ENCODE measurements around the gene FAU. TPM values are rescaled to one million over a fixed set of nuclear protein-coding genes. Genes with fewer than 3 reads are reported as not detected.

Gene FAU
- total RNA-seq, 2 experiments from 2014 or later = 1,125 to 1,182 TPM

GRCh38 chr11:65102142-65103095, 19.5 kb downstream of the FAU start:
- DNase-seq = no peak
- H3K9me3 Mint-ChIP-seq (ENCODE audit: low read depth) = no peaks in the 10 kb centered on the region
- no peaks in the 10 kb centered on the region for H3K27me3 Mint-ChIP-seq
- ChIA-PET POLR2A (interaction anchor here (0.5 to 0.7 kb wide), 2 partner anchors 11 to 517 kb away, joined by 3 read pairs; no protein-coding TSS in a partner anchor), CTCF (interaction anchor here (0.6 to 2.0 kb wide), 4 partner anchors 8 to 311 kb away, joined by 3 to 5 read pairs (median 4); no protein-coding TSS in a partner anchor)
- ATAC-seq = no peak
- intact Hi-C loops (cut with DNase I, micrococcal nuclease) = no loop called here
- no peak overlapping the region for H3K4me3 Mint-ChIP-seq
- H3K4me1 Mint-ChIP-seq = peaks cover 14% of the 10 kb centered on the region
- H3K27ac Mint-ChIP-seq = no peak overlapping the region
- H3K36me3 Mint-ChIP-seq (ENCODE audit: low read depth) = peaks cover 11% of the 10 kb centered on the region

DNA sequence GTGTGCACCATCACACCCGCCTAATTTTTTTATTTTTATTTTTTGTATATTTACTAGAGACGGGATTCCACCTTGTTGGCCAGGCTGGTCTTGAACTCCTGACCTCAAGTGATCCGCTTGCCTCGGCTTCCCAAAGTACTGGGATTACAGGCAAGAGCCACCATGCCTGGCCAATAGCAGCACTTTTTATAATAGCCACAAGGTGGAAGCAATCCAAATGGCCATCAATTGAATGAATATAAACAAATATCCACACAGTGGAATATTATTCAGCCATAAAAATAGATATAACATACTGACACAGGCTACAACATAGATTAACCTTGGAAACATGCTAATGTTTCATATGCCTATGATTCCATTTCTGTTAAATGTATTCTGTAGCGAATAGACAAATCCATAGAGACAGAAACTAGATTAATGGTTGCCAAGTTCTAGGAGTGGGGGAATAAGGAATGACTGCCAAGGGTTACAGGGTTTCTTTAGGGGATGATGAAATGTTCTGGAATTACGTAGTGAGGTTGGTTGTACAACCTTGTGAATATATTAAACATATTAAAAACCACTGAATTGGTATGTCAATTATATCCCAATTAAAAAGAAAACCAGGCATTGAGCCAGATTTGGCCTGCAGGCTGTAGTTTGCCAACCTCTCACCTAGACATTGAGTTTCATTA, 21.1 kb downstream of the FAU start:
- DNase-seq (no peak), ATAC-seq (no peak)
- Mint-ChIP-seq H3K9me3 (ENCODE audit: low read depth) (no peaks in the 10 kb centered on the region), H3K27ac (no peak overlapping the region), H3K36me3 (ENCODE audit: low read depth) (peaks cover 7% of the 10 kb centered on the region), H3K4me1 (peaks cover 11% of the 10 kb centered on the region), H3K27me3 (no peaks in the 10 kb centered on the region), H3K4me3 (no peak overlapping the region)
- POLR2A ChIA-PET = no interaction called here
- intact Hi-C loops (cut with DNase I, micrococcal nuclease) = no loop called here
- CTCF ChIA-PET = interaction anchor here (0.6 to 7.5 kb wide), 6 partner anchors 10 to 25 kb away, joined by 3 to 56 read pairs (median 4); partner anchors contain the start of genes TM7SF2 and ZNHIT2

DNA sequence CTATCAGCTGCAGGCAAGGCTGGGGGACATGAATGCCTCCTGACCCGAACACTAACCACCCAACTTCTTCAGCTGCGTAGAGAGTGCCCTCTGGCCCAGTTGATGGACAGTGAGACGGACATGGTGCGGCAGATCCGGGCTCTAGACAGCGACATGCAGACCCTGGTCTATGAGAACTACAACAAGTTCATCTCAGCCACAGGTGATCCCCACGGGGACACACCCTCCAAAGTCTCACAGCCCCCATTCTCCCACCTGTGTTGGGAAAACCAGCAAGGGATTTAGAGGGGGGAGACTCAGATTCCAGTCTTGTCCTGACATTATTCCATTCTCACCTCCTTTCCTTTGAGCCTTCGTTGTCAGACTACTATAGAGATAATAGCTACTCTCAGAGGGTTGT, 25.0 kb downstream of the FAU start:
- Mint-ChIP-seq H3K9me3 (ENCODE audit: low read depth) (no peaks in the 10 kb centered on the region), H3K4me1 (peaks cover 12% of the 10 kb centered on the region), H3K4me3 (peak overlapping the region; percentile 92), H3K36me3 (ENCODE audit: low read depth) (peaks cover 4% of the 10 kb centered on the region), H3K27ac (peak overlapping the region; percentile 25), H3K27me3 (no peaks in the 10 kb centered on the region)
- ChIA-PET POLR2A (interaction anchor here (0.7 to 1.1 kb wide), 3 partner anchors 13 to 38 kb away, joined by 3 to 4 read pairs (median 3); partner anchors contain the start of gene SYVN1), CTCF (interaction anchor here (0.9 to 7.5 kb wide), 3 partner anchors 14 to 71 kb away, joined by 3 to 56 read pairs (median 3); partner anchors contain the start of gene TM7SF2)
- no peak for DNase-seq
- no peak for ATAC-seq
- intact Hi-C loops (cut with DNase I, micrococcal nuclease) = loop anchor here (1.0 kb wide), 11 partner anchors 13 to 318 kb away; partner anchors contain the start of genes CDCA5 (in 2 of the 2), SYVN1 (in 2 of the 2), TM7SF2 (in 2 of the 2) and ZFPL1 (in 2 of the 2)

- intact Hi-C loops (cut with DNase I, micrococcal nuclease) = loop anchor here (1.0 kb wide), 11 partner anchors 12 to 317 kb away; partner anchors contain the start of genes CDCA5 (in 2 of the 2), SYVN1 (in 2 of the 2), TM7SF2 (in 2 of the 2) and ZFPL1 (in 2 of the 2)
- H3K9me3 Mint-ChIP-seq (ENCODE audit: low read depth) = no peaks in the 10 kb centered on the region
Measured at GRCh38 chr11:65095974-65096806, 25.7 kb downstream of the FAU start, which contains the start of gene VPS51. Gene VPS51 (plus strand): TSS chr11:65096214. CDS start chr11:65096251, 37 bp downstream.

GRCh38 chr11:65095427-65095826, 26.5 kb downstream of the FAU start:
- Mint-ChIP-seq H3K4me1 (peaks cover 12% of the 10 kb centered on the region), H3K27ac (peak overlapping the region; percentile 94), H3K9me3 (ENCODE audit: low read depth) (no peaks in the 10 kb centered on the region), H3K36me3 (ENCODE audit: low read depth) (peaks cover 4% of the 10 kb centered on the region), H3K27me3 (no peaks in the 10 kb centered on the region), H3K4me3 (peak overlapping the region; percentile 92)
- intact Hi-C loops (cut with DNase I, micrococcal nuclease) = no loop called here
- ChIA-PET POLR2A (no interaction called here), CTCF (interaction anchor here (0.6 to 7.5 kb wide), 5 partner anchors 17 to 84 kb away, joined by 3 to 56 read pairs (median 3); partner anchors contain the start of gene TM7SF2)
- ATAC-seq (no peak), DNase-seq (no peak)

More at GRCh38 chr11:65095974-65096806, 25.7 kb downstream of the FAU start, which contains the start of gene VPS51:
- DNase-seq = peak; percentile 93
- ATAC-seq = peak; percentile 98
- peaks cover 4% of the 10 kb centered on the region for H3K36me3 Mint-ChIP-seq (ENCODE audit: low read depth)
- peaks cover 12% of the 10 kb centered on the region for H3K4me1 Mint-ChIP-seq
- H3K27ac Mint-ChIP-seq = peak within 1 kb of the TSS; percentile 94
- no peaks in the 10 kb centered on the region for H3K27me3 Mint-ChIP-seq
- ChIA-PET POLR2A (interaction anchor here (0.7 to 1.1 kb wide), 3 partner anchors 13 to 38 kb away, joined by 3 to 4 read pairs (median 3); partner anchors contain the start of gene SYVN1), CTCF (interaction anchor here (0.9 to 7.5 kb wide), 3 partner anchors 13 to 70 kb away, joined by 3 to 56 read pairs (median 3); partner anchors contain the start of gene TM7SF2)
- H3K4me3 Mint-ChIP-seq = peak within 1 kb of the TSS; percentile 92

GRCh38 chr11:65090628-65091027, 31.3 kb downstream of the FAU start:
- H3K27ac Mint-ChIP-seq = no peak overlapping the region
- intact Hi-C loops (cut with DNase I, micrococcal nuclease) = no loop called here
- peaks cover 6% of the 10 kb centered on the region for H3K4me1 Mint-ChIP-seq
- ChIA-PET POLR2A (interaction anchor here (0.6 to 1.0 kb wide), 2 partner anchors 11 to 47 kb away, joined by 3 read pairs; no protein-coding TSS in a partner anchor), CTCF (no interaction called here)
- no peaks in the 10 kb centered on the region for H3K9me3 Mint-ChIP-seq (ENCODE audit: low read depth)
- no peak overlapping the region for H3K4me3 Mint-ChIP-seq
- H3K36me3 Mint-ChIP-seq (ENCODE audit: low read depth) = peaks cover 22% of the 10 kb centered on the region
- ATAC-seq (no peak), DNase-seq (no peak)
- no peaks in the 10 kb centered on the region for H3K27me3 Mint-ChIP-seq

- POLR2A ChIA-PET = no interaction called here
- ATAC-seq = no peak
- Mint-ChIP-seq H3K36me3 (ENCODE audit: low read depth) (peaks cover 23% of the 10 kb centered on the region), H3K4me1 (peaks cover 13% of the 10 kb centered on the region), H3K4me3 (no peak overlapping the region), H3K27me3 (no peaks in the 10 kb centered on the region), H3K27ac (no peak overlapping the region), H3K9me3 (ENCODE audit: low read depth) (no peaks in the 10 kb centered on the region)
- intact Hi-C loops (cut with DNase I, micrococcal nuclease) = no loop called here
- CTCF ChIA-PET = interaction anchor here (0.8 kb wide), 1 partner anchor 23 kb away, joined by 3 read pairs; no protein-coding TSS in a partner anchor
- no peak for DNase-seq
Measured at GRCh38 chr11:65089621-65090020, 32.3 kb downstream of the FAU start.

GRCh38 chr11:65087827-65088226, 34.1 kb downstream of the FAU start:
- intact Hi-C loops (cut with DNase I, micrococcal nuclease) = no loop called here
- DNase-seq (no peak), ATAC-seq (no peak)
- CTCF ChIA-PET = interaction anchor here (1.2 kb wide), 1 partner anchor 11 kb away, joined by 3 read pairs; no protein-coding TSS in a partner anchor
- Mint-ChIP-seq H3K36me3 (ENCODE audit: low read depth) (peaks cover 34% of the 10 kb centered on the region), H3K9me3 (ENCODE audit: low read depth) (no peaks in the 10 kb centered on the region), H3K27me3 (no peaks in the 10 kb centered on the region), H3K4me3 (no peak overlapping the region), H3K4me1 (peaks cover 17% of the 10 kb centered on the region), H3K27ac (no peak overlapping the region)
- POLR2A ChIA-PET = no interaction called here

DNA sequence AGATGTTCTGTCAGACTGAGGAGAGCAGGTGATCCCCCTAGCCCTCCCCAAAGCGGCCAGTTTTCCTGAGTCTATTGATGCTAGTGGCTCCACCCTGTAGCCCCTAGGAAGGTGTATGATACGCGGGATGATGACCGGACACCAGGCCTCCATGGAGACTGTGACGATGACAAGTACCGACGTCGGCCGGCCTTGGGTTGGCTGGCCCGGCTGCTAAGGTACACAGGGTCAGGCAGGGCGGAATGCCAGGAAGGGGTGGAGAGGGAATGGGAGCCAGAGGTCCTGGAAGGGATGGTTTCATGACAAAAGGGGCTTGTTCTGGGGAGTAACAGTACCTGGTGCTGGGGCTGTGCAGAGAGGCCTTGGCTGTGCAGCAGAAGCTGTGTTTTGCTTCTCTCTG, 34.7 kb downstream of the FAU start:
- no peaks in the 10 kb centered on the region for H3K27me3 Mint-ChIP-seq
- DNase-seq (no peak), ATAC-seq (no peak)
- intact Hi-C loops (cut with DNase I, micrococcal nuclease) = no loop called here
- CTCF ChIA-PET = no interaction called here
- POLR2A ChIA-PET = no interaction called here
- no peak overlapping the region for H3K4me3 Mint-ChIP-seq
- H3K27ac Mint-ChIP-seq = no peak overlapping the region
- peaks cover 40% of the 10 kb centered on the region for H3K36me3 Mint-ChIP-seq (ENCODE audit: low read depth)
- H3K4me1 Mint-ChIP-seq = peaks cover 21% of the 10 kb centered on the region
- H3K9me3 Mint-ChIP-seq (ENCODE audit: low read depth) = no peaks in the 10 kb centered on the region

DNA sequence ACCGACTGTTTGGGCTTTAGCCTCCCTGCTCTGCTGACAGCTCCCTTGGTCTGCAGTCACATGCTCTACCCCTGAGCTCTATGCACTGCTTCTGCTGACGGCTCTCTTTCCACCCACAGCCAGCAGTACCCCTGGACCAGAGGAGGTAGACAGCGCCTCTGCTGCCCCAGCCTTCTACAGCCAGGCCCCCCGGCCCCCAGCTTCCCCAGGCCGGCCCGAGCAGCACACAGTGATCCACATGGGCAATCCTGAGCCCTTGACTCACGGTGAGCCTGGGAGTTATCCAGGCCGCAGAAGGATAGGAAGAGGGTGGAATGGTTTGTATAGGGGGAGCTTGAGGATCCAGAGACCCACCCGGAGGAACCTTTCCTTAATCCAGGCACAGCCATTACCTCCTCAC, 35.1 kb downstream of the FAU start:
- H3K9me3 Mint-ChIP-seq (ENCODE audit: low read depth) = no peaks in the 10 kb centered on the region
- no peak for ATAC-seq
- no peaks in the 10 kb centered on the region for H3K27me3 Mint-ChIP-seq
- POLR2A ChIA-PET = no interaction called here
- CTCF ChIA-PET = no interaction called here
- DNase-seq = no peak
- peaks cover 44% of the 10 kb centered on the region for H3K36me3 Mint-ChIP-seq (ENCODE audit: low read depth)
- peaks cover 24% of the 10 kb centered on the region for H3K4me1 Mint-ChIP-seq
- intact Hi-C loops (cut with DNase I, micrococcal nuclease) = no loop called here
- no peak overlapping the region for H3K27ac Mint-ChIP-seq
- no peak overlapping the region for H3K4me3 Mint-ChIP-seq

Measured in activated CD4-positive, alpha-beta T cell treated with anti-CD3 and anti-CD28 coated beads for 36 hours (primary cell).